Neural crest cell (in vitro differentiated cells): ENCODE measurements around the gene ZNF883. TPM values are rescaled to one million over a fixed set of nuclear protein-coding genes. Genes with fewer than 3 reads are reported as not detected.

Source experiments
- DNase-seq: peaks from one replicate; pipeline ENCODE4 v3.0.0; 2021; ENCODE audit warnings: low read depth, mixed read lengths, low spot score
- H3K27ac Mint-ChIP-seq: one replicate; pipeline ENCODE4 v1.8.0; 2021; ENCODE audit warnings: mild to moderate bottlenecking, mixed read lengths; ENCODE audit not compliant: unreplicated experiment
- H3K27me3 Mint-ChIP-seq: 2 replicates; pipeline ENCODE4 v1.8.0; 2021; ENCODE audit warnings: low read depth, mild to moderate bottlenecking, mixed read lengths
- H3K36me3 Mint-ChIP-seq: 2 replicates; pipeline ENCODE4 v1.8.0; 2021; ENCODE audit warnings: low read depth, mild to moderate bottlenecking, mixed read lengths
- H3K4me1 Mint-ChIP-seq: 2 replicates; pipeline ENCODE4 v1.8.0; 2021; ENCODE audit warnings: mixed read lengths
- H3K4me3 Mint-ChIP-seq: one replicate; pipeline ENCODE4 v1.8.0; 2021; ENCODE audit warnings: mild to moderate bottlenecking, mixed read lengths
- H3K9me3 Mint-ChIP-seq: 2 replicates; pipeline ENCODE4 v1.8.0; 2021; ENCODE audit warnings: mixed read lengths
- total RNA-seq: library from RNA; stranded (reverse); gene quantifications from 2 replicates; pipeline ENCODE4 v1.2.1, GENCODE V29; 2021
- TF ChIP-seq, protein P1 (sequence below): fragments of 200-600 bp; sonication (generic); conservative IDR thresholded peaks from 2 replicates; pipeline ENCODE4 v1.5.0; 2021; ENCODE audit warnings: antibody characterized with exemption, mild to moderate bottlenecking

Gene ZNF883
- total RNA-seq, 1 donor from 2014 or later = 8.7 TPM

DNA sequence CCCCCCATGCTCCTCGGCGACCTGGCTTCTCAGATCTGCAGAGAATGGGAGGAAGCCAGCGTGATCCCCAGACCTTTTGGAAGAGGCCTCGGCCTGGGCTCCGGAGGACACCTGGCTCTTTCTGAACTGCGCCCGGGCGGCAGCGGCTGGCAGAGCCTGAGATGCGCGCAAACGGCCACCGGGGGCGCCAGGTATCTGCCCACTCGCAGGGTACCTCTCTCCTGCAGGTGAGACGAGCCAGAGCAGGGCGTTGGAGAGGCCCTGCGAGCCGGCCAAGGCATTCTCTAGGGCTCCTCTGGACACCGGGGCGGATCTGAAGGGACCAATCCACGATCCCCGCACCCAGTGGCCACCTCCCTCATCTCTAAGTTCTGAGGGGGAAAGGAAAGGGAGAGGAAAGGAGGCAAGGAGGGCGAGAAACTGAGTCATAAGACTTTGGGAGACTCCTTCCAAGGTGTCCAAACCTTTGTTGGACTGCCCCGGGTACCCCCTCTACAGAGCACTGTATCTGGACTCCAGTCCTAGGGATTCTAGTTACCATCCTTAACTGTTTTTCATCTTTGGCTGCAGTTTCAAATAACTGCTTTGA, 66.3 kb downstream of the ZNF883 start:
- peaks cover 47% of the 10 kb centered on the region for H3K27me3 Mint-ChIP-seq
- TF ChIP-seq, protein P1, sequence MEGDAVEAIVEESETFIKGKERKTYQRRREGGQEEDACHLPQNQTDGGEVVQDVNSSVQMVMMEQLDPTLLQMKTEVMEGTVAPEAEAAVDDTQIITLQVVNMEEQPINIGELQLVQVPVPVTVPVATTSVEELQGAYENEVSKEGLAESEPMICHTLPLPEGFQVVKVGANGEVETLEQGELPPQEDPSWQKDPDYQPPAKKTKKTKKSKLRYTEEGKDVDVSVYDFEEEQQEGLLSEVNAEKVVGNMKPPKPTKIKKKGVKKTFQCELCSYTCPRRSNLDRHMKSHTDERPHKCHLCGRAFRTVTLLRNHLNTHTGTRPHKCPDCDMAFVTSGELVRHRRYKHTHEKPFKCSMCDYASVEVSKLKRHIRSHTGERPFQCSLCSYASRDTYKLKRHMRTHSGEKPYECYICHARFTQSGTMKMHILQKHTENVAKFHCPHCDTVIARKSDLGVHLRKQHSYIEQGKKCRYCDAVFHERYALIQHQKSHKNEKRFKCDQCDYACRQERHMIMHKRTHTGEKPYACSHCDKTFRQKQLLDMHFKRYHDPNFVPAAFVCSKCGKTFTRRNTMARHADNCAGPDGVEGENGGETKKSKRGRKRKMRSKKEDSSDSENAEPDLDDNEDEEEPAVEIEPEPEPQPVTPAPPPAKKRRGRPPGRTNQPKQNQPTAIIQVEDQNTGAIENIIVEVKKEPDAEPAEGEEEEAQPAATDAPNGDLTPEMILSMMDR = peak; percentile 40
- H3K4me1 Mint-ChIP-seq = no peaks in the 10 kb centered on the region

DNA sequence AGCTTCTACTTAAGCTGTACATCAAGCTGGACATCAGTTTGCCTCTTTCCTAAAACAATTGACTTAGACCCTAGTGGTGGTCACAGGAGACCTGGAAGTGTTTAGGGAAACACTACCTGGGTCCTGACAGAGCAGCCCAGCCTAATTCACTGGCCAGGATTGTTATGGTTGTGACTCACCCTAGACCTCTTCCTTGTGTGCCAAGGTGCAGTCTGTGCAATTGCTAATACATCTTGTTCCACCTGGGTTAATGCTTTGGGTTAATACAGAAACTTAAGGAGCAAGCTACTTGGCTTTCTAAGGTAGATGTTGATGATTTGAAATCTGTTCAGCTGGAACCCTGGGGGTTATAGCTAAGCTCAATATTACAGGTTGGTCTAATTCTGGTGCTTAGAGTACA, 72.6 kb downstream of the ZNF883 start:
- no peaks in the 10 kb centered on the region for H3K36me3 Mint-ChIP-seq
- TF ChIP-seq, protein P1 = no peak
- H3K4me1 Mint-ChIP-seq = no peaks in the 10 kb centered on the region
- H3K27ac Mint-ChIP-seq = no peak overlapping the region
- peaks cover 71% of the 10 kb centered on the region for H3K27me3 Mint-ChIP-seq
- no peak for DNase-seq
- H3K4me3 Mint-ChIP-seq = no peak overlapping the region
- no peaks in the 10 kb centered on the region for H3K9me3 Mint-ChIP-seq

More for the DNA sequence above, 66.3 kb downstream of the ZNF883 start:
- Mint-ChIP-seq H3K27ac (no peak overlapping the region), H3K4me3 (no peak overlapping the region), H3K9me3 (peaks cover 12% of the 10 kb centered on the region), H3K36me3 (no peaks in the 10 kb centered on the region)
- DNase-seq = no peak

DNA sequence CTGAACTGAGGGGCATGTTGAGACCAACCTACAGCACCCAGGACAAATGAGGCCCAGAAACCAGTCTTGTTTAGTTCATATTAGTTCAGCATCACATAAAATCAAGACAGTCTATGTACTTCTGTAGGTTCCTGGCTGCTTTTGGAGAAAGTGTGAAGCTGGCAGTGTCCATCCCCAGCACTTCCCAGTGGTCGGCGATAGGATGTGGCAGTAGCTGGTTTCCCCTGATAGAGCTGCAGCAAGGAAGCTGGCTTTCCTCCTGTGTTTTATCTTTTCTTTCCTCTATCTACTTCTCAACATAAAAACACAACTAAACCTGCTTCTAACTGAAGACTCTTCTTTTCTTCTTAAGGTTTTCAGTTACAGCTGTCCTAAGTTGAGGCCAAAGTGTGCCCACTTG, 78.3 kb downstream of the ZNF883 start:
- Mint-ChIP-seq H3K27me3 (peaks cover 46% of the 10 kb centered on the region), H3K27ac (no peak overlapping the region), H3K4me1 (no peaks in the 10 kb centered on the region), H3K4me3 (no peak overlapping the region), H3K36me3 (no peaks in the 10 kb centered on the region), H3K9me3 (no peaks in the 10 kb centered on the region)
- TF ChIP-seq, protein P1 = no peak
- no peak for DNase-seq

DNA sequence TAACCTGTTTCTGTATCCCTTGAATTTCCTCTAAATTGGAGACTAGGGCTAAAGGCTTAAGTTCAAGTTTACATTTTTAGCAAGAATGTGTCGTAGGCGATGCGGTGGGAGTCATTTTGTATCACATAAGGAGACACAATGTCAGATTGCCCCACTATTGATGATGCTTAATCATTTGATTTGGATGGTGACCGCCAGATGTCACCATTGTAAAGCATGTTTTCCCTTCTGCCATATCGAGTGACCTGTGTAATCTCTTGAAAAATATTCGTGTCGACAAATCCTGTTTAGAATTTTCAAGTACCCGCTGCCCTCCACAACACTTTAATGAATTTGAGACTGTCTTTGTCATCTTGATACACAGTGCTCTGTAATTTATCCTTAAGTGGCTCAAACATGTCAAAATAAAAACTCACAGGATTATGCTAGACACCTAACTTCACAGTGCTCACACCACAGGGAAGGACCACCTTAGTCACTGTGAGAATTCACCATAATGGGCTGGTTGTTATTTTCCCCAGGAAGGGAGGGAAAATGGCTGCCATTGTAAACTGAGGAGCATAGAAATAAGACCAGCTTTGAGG, 86.8 kb downstream of the ZNF883 start:
- H3K4me3 Mint-ChIP-seq = no peak overlapping the region
- no peak overlapping the region for H3K27ac Mint-ChIP-seq
- H3K27me3 Mint-ChIP-seq = peaks cover 47% of the 10 kb centered on the region
- no peaks in the 10 kb centered on the region for H3K9me3 Mint-ChIP-seq
- no peaks in the 10 kb centered on the region for H3K36me3 Mint-ChIP-seq
- peak; percentile 28 for DNase-seq
- H3K4me1 Mint-ChIP-seq = peaks cover 5% of the 10 kb centered on the region
- TF ChIP-seq, protein P1 = peak; percentile 67

DNA sequence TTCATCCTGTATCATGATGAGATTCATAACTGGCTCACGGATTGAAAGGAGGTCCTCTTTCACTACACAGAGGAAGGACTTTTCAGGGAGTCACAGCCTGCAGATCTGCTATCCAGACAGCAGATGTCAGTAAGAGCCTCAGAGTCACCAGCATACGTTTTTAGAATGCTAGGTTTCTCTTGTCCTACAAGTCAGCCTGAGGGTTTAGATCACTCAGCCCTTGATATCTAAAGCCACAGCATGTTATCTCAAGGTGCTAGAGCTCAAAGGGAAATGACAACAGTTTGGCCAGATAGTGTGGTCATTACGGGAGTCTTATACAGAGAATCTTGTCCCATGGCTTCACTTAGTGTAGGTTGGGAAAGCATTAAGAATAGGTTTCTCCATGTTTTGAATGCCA, 90.4 kb downstream of the ZNF883 start:
- no peak overlapping the region for H3K4me3 Mint-ChIP-seq
- no peaks in the 10 kb centered on the region for H3K36me3 Mint-ChIP-seq
- TF ChIP-seq, protein P1 = peak; percentile 63
- peaks cover 5% of the 10 kb centered on the region for H3K4me1 Mint-ChIP-seq
- H3K9me3 Mint-ChIP-seq = no peaks in the 10 kb centered on the region
- H3K27me3 Mint-ChIP-seq = peaks cover 68% of the 10 kb centered on the region
- no peak for DNase-seq
- no peak overlapping the region for H3K27ac Mint-ChIP-seq
